GM12878 (cell line): Measurements from ENCODE around the gene BUB3. TPM values are rescaled to one million over a fixed set of nuclear protein-coding genes. Genes with fewer than 3 reads are reported as not detected.

ENCODE experiments used
- ATF3 ChIP-seq: IDR thresholded peaks from 2 replicates; pipeline ENCODE4 v1.6.1; 2011; ENCODE audit warnings: low read depth, mild to moderate bottlenecking, low read length, moderate library complexity, borderline replicate concordance; ENCODE audit errors: extremely low read depth
- BACH1 ChIP-seq: fragments of 450-650 bp; IDR thresholded peaks from 2 replicates; pipeline ENCODE4 v1.6.1; 2017; ENCODE audit warnings: mild to moderate bottlenecking, borderline replicate concordance
- CREB1 ChIP-seq: IDR thresholded peaks from 2 replicates; pipeline ENCODE4 v1.6.1; 2012; ENCODE audit warnings: low read depth, mild to moderate bottlenecking, inconsistent platforms
- DPF2 ChIP-seq: fragments of 450-650 bp; IDR thresholded peaks from 2 replicates; pipeline ENCODE4 v1.6.1; 2017; ENCODE audit warnings: mild to moderate bottlenecking
- FOS ChIP-seq: IDR thresholded peaks from 3 replicates; pipeline ENCODE4 v1.6.1; 2011; ENCODE audit warnings: borderline replicate concordance; ENCODE audit not compliant: insufficient read length; ENCODE audit errors: extremely low read depth
- HDGF ChIP-seq: fragments of 450-650 bp; IDR thresholded peaks from 2 replicates; pipeline ENCODE4 v1.6.1; 2016; ENCODE audit warnings: antibody characterized with exemption
- IKZF1 ChIP-seq: fragments of 450-650 bp; conservative IDR thresholded peaks from 2 replicates; pipeline ENCODE4 v1.6.1; 2017; ENCODE audit warnings: antibody characterized with exemption, mild to moderate bottlenecking
- MYC ChIP-seq: IDR thresholded peaks from 2 replicates; pipeline ENCODE4 v1.6.1; 2011; ENCODE audit warnings: mild to moderate bottlenecking, low read length, moderate library complexity, inconsistent platforms; ENCODE audit not compliant: insufficient read depth, insufficient replicate concordance, insufficient read length, severe bottlenecking
- NFYA ChIP-seq: IDR thresholded peaks from 2 replicates; pipeline ENCODE4 v1.6.1; 2011; ENCODE audit warnings: low read depth, mild to moderate bottlenecking, low read length, improper control_type of control experiment, borderline replicate concordance
- NFYB ChIP-seq: IDR thresholded peaks from 2 replicates; pipeline ENCODE4 v1.6.1; 2011; ENCODE audit warnings: low read depth, mild to moderate bottlenecking, low read length, improper control_type of control experiment, moderate library complexity; ENCODE audit not compliant: insufficient read depth
- POLR2AphosphoS5 ChIP-seq: IDR thresholded peaks from 2 replicates; pipeline ENCODE4 v1.6.1; 2011; ENCODE audit warnings: mild to moderate bottlenecking, low read length, inconsistent platforms
- POU2F2 ChIP-seq: IDR thresholded peaks from 3 replicates; pipeline ENCODE4 v1.6.1; 2011; ENCODE audit warnings: low read depth, mild to moderate bottlenecking, low read length, borderline replicate concordance
- SIX5 ChIP-seq: IDR thresholded peaks from 2 replicates; pipeline ENCODE4 v1.6.1; 2011; ENCODE audit warnings: mild to moderate bottlenecking, low read depth, low read length, moderate library complexity; ENCODE audit not compliant: severe bottlenecking
- SMAD1 ChIP-seq: fragments of 450-650 bp; IDR thresholded peaks from 2 replicates; pipeline ENCODE4 v1.6.1; 2018; ENCODE audit warnings: mild to moderate bottlenecking, low read depth; ENCODE audit not compliant: partially characterized antibody
- SMC3 ChIP-seq: IDR thresholded peaks from 2 replicates; pipeline ENCODE4 v1.6.1; 2011; ENCODE audit warnings: low read length, improper control_type of control experiment, borderline replicate concordance
- SRF ChIP-seq, 2 experiments: IDR thresholded peaks; 2 replicates each; pipeline ENCODE4 v1.6.1; 2011; ENCODE audit warnings: low read depth in 2 of 2, low read length in 2 of 2, mild to moderate bottlenecking in 1 of 2, moderate library complexity in 1 of 2
- TCF12 ChIP-seq: IDR thresholded peaks from 2 replicates; pipeline ENCODE4 v1.6.1; 2011; ENCODE audit warnings: low read depth, mild to moderate bottlenecking, low read length
- ZNF207 ChIP-seq: fragments of 450-650 bp; IDR thresholded peaks from 2 replicates; pipeline ENCODE4 v1.6.1; 2014; ENCODE audit warnings: antibody characterized with exemption, mild to moderate bottlenecking, borderline replicate concordance
- polyA plus RNA-seq, 11 experiments: library from polyadenylated mRNA; depleted of rRNA in 4 of 11; unstranded in 6 of 11; stranded (reverse) in 5 of 11; fragments of >200 nt; fragmentation: Nextera tagmentation in 4 of 11; fragmentation: Illumina TruSeq in 1 of 11; extraction: Ambion mirVana in 4 of 11; extraction: Trizol in 1 of 11; gene quantifications; 1 replicate in 1 of 11; 2 replicates in 10 of 11; pipeline versions ENCODE4 v1.2.1 to v1.2.3, GENCODE V29; 2011 to 2016; ENCODE audit warnings: inconsistent platforms in 2 of 11, missing spikeins in 2 of 11, low read depth in 1 of 11
- total RNA-seq, 4 experiments: library from RNA; depleted of rRNA in 3 of 4; stranded (reverse); fragments of >200 nt in 3 of 4; fragmentation: Illumina TruSeq in 1 of 4; extraction: Trizol in 1 of 4; gene quantifications; 2 replicates each; pipeline versions ENCODE4 v1.2.1 to v1.2.3, GENCODE V29; 2013 to 2021
- TF ChIP-seq, protein P1 (sequence below): fragments of 150-350 bp; IDR thresholded peaks from 2 replicates; pipeline ENCODE4 v1.6.1; 2016; ENCODE audit warnings: low read depth, low read length
- TF ChIP-seq, protein P2 (sequence below): IDR thresholded peaks from 2 replicates; pipeline ENCODE4 v1.6.1; 2012; ENCODE audit warnings: low read length, inconsistent platforms
- TF ChIP-seq, protein P3 (sequence below): fragments of 450-650 bp; IDR thresholded peaks from 2 replicates; pipeline ENCODE4 v1.6.1; 2016; ENCODE audit warnings: mild to moderate bottlenecking, moderate library complexity, borderline replicate concordance

The BUB3 gene
- total and polyA plus RNA-seq, 10 of the 15 experiments (the other 5 are each of a cell fraction or from before 2014, with no cell fraction given), result 260 to 1,126 (median 441) TPM

DNA sequence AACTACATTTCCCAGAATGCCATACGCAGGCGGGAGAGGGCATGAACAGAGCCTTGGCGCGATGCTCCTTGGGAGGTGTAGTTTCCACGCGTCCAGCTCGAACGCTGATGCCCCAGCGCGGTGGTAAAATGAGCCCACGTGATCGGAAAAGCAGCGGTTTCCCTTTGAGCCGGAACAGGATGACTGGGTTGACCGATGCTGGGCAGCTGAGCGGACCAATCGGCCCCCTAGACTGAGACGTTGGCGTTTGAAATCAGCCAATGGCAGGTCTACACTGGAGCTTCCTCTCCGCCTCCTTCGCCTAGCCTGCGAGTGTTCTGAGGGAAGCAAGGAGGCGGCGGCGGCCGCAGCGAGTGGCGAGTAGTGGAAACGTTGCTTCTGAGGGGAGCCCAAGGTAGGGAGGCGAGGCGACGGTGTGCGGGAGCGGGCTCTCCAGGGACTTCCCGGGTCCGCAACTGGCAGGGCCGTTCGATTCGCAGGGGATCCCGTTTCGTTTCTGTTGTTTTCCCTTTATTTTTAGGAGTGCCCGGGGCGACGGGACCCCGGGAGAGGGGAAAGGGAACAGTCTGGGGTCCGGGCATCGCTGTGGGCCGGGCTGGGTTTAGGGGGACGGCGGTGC lies at the start of gene BUB3 (continued):
- TF ChIP-seq DPF2, result peak; percentile 95
- TF ChIP-seq, protein P1, sequence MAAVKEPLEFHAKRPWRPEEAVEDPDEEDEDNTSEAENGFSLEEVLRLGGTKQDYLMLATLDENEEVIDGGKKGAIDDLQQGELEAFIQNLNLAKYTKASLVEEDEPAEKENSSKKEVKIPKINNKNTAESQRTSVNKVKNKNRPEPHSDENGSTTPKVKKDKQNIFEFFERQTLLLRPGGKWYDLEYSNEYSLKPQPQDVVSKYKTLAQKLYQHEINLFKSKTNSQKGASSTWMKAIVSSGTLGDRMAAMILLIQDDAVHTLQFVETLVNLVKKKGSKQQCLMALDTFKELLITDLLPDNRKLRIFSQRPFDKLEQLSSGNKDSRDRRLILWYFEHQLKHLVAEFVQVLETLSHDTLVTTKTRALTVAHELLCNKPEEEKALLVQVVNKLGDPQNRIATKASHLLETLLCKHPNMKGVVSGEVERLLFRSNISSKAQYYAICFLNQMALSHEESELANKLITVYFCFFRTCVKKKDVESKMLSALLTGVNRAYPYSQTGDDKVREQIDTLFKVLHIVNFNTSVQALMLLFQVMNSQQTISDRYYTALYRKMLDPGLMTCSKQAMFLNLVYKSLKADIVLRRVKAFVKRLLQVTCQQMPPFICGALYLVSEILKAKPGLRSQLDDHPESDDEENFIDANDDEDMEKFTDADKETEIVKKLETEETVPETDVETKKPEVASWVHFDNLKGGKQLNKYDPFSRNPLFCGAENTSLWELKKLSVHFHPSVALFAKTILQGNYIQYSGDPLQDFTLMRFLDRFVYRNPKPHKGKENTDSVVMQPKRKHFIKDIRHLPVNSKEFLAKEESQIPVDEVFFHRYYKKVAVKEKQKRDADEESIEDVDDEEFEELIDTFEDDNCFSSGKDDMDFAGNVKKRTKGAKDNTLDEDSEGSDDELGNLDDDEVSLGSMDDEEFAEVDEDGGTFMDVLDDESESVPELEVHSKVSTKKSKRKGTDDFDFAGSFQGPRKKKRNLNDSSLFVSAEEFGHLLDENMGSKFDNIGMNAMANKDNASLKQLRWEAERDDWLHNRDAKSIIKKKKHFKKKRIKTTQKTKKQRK, result peak; percentile 46
- TF ChIP-seq NFYA, result peak; percentile 57
- TF ChIP-seq TCF12, result no peak
- peak; percentile 89 for TF ChIP-seq CREB1
- peak; percentile 99 for TF ChIP-seq SIX5
- TF ChIP-seq, protein P2, sequence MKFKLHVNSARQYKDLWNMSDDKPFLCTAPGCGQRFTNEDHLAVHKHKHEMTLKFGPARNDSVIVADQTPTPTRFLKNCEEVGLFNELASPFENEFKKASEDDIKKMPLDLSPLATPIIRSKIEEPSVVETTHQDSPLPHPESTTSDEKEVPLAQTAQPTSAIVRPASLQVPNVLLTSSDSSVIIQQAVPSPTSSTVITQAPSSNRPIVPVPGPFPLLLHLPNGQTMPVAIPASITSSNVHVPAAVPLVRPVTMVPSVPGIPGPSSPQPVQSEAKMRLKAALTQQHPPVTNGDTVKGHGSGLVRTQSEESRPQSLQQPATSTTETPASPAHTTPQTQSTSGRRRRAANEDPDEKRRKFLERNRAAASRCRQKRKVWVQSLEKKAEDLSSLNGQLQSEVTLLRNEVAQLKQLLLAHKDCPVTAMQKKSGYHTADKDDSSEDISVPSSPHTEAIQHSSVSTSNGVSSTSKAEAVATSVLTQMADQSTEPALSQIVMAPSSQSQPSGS, result no peak
- TF ChIP-seq ATF3, result peak; percentile 83; the same call in 1 of the 2 replicates
- peak; percentile 99 for TF ChIP-seq IKZF1
- peak; percentile 91 for TF ChIP-seq NFYB
- peak; percentile 12 for TF ChIP-seq MYC
- TF ChIP-seq, protein P3, sequence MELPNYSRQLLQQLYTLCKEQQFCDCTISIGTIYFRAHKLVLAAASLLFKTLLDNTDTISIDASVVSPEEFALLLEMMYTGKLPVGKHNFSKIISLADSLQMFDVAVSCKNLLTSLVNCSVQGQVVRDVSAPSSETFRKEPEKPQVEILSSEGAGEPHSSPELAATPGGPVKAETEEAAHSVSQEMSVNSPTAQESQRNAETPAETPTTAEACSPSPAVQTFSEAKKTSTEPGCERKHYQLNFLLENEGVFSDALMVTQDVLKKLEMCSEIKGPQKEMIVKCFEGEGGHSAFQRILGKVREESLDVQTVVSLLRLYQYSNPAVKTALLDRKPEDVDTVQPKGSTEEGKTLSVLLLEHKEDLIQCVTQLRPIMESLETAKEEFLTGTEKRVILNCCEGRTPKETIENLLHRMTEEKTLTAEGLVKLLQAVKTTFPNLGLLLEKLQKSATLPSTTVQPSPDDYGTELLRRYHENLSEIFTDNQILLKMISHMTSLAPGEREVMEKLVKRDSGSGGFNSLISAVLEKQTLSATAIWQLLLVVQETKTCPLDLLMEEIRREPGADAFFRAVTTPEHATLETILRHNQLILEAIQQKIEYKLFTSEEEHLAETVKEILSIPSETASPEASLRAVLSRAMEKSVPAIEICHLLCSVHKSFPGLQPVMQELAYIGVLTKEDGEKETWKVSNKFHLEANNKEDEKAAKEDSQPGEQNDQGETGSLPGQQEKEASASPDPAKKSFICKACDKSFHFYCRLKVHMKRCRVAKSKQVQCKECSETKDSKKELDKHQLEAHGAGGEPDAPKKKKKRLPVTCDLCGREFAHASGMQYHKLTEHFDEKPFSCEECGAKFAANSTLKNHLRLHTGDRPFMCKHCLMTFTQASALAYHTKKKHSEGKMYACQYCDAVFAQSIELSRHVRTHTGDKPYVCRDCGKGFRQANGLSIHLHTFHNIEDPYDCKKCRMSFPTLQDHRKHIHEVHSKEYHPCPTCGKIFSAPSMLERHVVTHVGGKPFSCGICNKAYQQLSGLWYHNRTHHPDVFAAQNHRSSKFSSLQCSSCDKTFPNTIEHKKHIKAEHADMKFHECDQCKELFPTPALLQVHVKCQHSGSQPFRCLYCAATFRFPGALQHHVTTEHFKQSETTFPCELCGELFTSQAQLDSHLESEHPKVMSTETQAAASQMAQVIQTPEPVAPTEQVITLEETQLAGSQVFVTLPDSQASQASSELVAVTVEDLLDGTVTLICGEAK, result peak; percentile 96
- peak; percentile 43 for TF ChIP-seq HDGF
- peak; percentile 12; the same call in 1 of the 2 replicates for TF ChIP-seq BACH1
- no peak for TF ChIP-seq SMAD1
- TF ChIP-seq POLR2AphosphoS5, result peak; percentile 97
- TF ChIP-seq ZNF207, result peak; percentile 56; the same call in 1 of the 2 replicates
- TF ChIP-seq SMC3, result no peak
- TF ChIP-seq SRF (IDR thresholded peaks at IDR 0.05; ENCODE audit: low read depth in 2 of 2, low read length in 2 of 2), result no peak
- TF ChIP-seq POU2F2, result peak; percentile 84; the same call in 2 of the 3 replicates
- peak; percentile 66 for TF ChIP-seq FOS
